Middle frontal gyrus (tissue), 1 donor: ENCODE data around the gene USH1G.
"Not testable (repeated sequence)": the region's sequence is repeated elsewhere in the genome, so short reads cannot be mapped to it uniquely, and the experiment has no call there.

ENCODE experiments used
- DNase-seq: peaks from one replicate; pipeline ENCODE4 v3.0.0-alpha.2; 2015; ENCODE audit warnings: low spot score; ENCODE audit errors: extremely low spot score

The USH1G gene

DNA sequence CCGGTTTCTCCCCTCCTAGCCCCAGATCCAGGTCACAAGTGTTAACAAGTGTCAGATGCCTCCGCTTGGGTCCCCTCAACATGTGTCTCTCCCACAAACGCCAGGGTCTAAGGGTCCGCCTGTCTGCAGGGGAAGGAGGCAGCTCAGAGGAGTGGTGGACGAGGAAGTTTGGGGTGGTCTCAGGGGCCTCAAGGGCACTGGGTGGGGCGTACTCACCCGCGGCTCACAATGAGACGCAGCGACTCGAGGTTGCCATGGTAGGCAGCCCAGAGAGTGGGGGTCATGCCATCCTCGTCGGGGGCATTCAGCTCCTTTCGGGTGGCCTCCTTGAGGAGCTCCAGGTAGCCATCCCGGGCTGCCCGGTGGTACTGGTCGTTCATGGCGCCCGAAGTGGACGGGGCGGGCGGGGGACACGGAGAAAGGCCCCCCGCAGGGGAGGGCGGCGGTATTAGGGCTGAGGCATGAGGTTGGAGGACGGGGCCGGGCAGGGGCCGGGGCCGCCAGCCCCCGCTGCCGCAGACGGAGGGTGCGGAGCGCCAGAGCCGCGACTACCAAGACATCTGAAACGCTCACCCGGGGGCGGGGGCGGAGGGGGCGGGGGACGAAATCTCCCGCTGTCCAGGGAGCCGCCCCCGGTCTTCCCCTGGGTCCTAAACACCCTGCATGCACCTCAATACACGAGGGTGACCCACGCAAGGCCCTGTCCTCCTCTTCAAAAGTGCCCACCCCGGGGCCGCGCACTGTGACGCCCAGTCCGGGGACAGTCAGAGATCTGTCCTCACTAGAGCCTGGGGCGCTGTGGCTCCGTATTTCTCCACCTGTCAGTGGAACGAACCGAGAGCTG is at the start of gene USH1G:
USH1G (minus strand) TSS at position 562 of the 844 bp plus-strand sequence; CDS start at position 380, 182 bp downstream.
- DNase-seq = no peak

GRCh38 chr17:74972107-74972972 is 49.3 kb upstream of the USH1G start, which contains the start of gene HID1:
Gene HID1, minus strand, starts transcription at chr17:74972759. Its CDS starts 103 bp downstream, at chr17:74972656.
- peak; percentile 36 for DNase-seq

DNA sequence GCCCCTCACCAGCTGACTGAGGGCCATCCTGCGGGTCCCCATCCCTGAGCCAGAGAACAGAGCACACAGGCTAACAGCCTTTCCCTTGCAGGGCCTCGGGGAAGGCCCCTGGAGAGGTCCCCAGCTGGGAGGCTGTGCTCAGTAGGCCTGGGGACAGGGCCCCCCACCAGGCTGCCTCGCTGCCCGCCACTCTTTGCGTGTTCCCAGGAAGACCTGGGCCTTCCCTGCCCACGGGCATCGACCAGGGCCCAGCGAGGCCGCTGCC is 48.7 kb upstream of the USH1G start:
- DNase-seq = no peak

GRCh38 chr17:74971069-74971841 is 48.2 kb upstream of the USH1G start:
- no peak for DNase-seq

DNA sequence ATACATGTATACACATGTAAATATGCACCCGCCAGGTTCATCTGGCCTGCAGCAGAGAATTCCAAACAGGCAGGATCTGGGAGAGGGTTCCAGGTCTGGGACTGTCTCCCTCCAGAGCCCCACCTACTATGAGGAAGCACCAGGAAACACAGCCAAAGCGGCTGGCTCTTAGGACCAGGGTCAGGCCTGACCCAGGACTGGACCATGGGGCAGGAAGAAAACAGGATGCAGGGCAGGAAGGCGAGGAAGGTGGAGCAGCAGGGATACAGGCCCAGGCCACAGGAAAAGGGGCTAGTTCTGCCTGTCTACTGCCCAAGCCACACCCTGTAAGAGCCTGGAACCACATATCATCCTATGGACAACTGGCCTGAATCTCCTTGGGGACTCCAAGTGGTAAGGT is 47.3 kb upstream of the USH1G start:
- no peak for DNase-seq

DNA sequence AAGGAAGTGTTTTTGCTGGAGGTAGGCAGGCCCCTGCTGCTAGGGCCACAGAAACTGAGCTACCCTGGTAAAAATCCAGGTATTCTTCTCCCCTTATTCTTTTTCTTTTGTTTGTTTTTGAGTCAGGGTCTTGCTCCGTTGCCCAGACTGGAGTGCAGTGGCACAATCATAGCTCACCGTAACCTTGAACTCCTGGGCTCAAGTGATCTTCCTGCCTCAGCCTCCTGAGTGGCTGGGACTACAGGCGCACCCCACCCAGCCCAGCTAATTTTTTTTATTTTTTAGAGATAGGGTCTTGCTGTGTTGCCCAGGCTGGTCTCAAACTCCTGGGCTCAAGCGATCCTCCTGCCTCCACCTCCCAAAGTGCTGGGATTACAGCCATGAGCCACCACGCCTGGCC is 46.4 kb upstream of the USH1G start:
- DNase-seq = not testable (repeated sequence)

DNA sequence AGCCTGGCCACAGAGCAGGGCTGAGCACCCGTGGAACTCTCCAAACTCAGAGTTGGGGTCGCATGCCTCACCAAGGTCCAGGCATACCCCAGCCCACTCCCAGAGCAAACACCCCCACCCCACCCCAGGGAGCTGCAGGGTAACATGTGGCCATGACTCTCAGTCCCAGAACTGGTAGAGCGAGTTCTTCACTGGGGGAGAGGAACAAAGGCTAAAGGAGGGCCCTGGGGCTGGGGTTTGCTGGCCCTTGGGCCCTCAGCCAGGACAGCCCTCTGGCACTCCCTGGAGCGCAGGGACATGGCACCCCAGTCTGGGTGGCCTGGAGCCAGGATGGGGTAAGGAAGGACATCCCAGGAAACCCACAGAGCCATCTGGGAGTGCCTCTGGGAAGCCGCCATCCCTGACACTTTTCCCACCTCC is 45.3 kb upstream of the USH1G start:
- no peak for DNase-seq

DNA sequence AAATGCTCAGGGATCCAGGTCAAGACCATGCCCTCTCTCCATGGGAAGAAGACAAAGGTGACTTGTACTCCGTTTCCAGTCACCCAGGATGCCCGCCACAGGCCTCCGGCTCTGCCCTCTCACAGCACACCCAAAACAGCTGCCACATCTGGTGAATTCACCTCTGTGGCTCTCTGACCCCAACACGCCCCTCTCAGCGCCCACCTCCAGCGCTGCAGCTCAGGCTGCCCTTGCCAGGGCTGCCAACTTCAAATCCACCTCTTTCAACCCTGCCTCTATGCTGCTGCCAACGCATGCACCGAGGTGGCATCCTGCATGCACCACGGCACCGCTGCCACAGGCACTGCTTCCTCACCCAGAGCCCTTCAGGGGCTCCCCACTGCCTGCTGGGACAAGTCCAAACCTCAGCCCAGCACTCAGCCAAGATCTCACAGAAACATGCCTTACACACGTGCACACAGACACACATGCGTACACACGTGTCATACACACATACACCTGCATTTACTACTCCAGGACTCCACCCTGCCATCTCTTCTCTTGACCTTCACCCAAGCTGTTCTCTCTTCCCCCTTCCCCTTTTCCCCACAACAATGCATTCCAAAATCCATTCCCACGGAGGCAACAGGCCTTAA is 42.0 kb upstream of the USH1G start:
- no peak for DNase-seq

GRCh38 chr17:74964246-74964761 is 41.2 kb upstream of the USH1G start:
- DNase-seq = no peak

DNA sequence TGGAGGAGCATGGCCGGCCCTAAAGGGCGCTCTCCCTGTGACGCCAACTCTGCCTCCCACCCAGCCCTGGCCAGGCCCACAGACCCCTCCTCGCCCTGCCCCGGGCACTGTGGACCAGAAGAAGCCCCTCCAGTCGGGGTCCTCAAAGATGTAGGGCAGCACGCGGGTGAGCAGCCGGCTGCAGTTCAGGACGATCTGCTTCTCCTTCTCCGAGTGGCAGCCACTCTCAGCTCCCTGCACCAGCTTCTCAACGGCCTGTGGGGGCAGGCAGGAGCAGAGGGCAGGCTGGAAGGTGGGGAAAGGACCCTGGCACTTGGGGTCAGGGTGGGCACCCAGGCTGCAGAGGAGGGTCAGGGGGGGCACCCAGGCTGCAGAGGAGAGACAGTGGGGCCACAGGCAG is 40.6 kb upstream of the USH1G start:
- DNase-seq = no peak

GRCh38 chr17:74962622-74963394 is 39.8 kb upstream of the USH1G start:
- DNase-seq = peak; percentile 13

DNA sequence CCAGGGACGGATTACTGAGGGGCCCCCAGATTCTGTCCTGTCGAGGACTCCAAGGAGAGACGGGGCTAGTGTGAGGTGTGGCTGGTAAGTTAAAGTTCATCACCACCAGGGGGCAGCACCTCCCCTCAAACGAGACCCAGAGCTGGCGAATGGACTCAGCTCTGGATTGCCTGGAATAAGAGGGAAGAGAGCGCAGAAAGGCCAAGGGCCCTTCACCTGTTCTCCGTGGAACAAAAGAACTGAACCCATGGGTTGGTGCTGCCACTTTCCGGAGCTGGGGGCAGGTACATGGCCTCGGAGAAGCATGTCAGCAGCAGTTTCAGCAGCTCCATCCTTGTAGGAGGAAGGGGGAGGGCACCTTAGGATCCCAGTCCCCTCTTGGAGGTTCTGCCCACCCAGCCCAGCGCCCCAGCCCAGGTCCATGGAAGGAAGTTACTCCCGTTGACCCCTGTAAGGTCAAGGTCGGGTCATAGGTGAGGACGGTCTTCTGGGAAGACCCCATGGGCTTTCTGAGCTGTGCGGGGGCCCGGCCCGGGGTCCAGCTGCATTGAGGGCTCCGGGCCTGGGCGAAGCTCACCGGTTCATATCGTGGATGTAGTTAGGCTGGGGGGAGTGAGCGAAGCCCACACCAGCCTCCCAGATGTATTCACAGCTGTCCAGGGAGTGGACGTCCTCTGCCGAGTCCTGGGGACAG is 38.7 kb upstream of the USH1G start:
- DNase-seq = peak; percentile 65

DNA sequence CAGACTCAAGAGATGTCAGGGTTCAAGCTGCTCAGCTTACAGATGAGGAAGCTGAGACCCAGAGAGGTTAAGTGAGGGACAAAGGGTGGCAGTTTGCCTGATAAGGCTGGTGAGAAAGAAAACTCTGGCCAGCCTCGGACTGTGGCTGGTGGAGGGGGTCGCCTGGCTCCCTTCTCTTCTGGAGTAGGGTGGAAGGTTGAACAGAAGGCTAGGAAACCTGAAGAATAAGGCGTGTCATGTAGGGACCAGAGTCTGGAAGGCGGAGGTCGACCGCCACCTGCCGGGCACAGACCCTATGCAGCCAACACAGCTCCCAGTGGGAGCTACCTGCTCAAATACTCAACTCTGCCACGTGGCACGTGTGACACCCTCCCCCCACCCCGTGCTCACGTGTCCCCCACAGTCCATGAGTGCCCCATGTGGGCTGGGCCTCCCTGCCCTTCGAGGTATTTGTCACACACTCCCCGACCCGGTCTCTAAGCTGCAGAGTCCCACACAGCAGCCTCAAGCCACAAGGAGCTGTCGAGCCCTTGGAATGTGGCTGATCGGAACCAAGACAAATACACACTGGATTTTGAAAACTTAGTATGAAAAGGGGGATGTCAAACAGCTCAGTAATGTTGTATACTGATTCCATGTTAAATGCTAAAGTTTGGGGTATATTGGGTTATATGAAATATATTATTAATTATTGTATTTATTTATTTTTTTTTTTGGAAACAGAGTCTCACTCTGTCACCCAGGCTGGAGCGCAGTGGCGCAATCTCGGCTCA is 37.7 kb upstream of the USH1G start:
- DNase-seq = no peak

- DNase-seq = no peak
Measured at GRCh38 chr17:74959826-74960515, 36.9 kb upstream of the USH1G start.

- no peak for DNase-seq
Measured at GRCh38 chr17:74957935-74958740, 35.1 kb upstream of the USH1G start.

DNA sequence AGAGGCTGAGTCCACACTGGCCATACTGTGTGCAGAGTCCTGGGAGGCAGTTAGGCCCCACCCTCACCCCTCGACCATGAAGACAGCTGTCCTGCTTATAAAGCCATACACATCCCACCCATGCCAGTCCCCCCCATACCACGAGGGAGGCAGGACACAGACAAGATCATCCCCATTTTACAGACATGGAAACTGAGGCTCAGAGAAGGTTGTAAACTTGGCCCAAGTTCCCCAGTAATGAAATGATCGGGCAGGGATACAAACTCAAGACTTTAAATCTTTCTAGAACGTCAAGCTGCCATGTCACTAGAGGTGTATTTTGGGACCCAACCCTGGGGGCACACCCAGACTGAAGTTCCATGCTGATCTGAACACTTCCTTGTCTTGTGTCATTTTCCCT is 33.0 kb upstream of the USH1G start:
- no peak for DNase-seq

GRCh38 chr17:74954665-74955421 is 31.8 kb upstream of the USH1G start:
- DNase-seq = no peak
